GM18870 (cell line): ENCODE data around the gene KDM3B.

Experiments used
- ATAC-seq: cut with Tn5 transposase; IDR thresholded peaks from one replicate; pipeline ENCODE4 v1.9.1; 2021; ENCODE audit warnings: moderate library complexity; ENCODE audit not compliant: unreplicated experiment

Gene KDM3B

GRCh38 chr5:138349852-138350562, 2.5 kb upstream of the KDM3B start:
- no peak for ATAC-seq

- ATAC-seq, result no peak
These were observed 2.0 kb upstream of the KDM3B start for GRCh38 chr5:138350563-138350890.

- ATAC-seq, result no peak
These were observed 1.4 kb upstream of the KDM3B start for GRCh38 chr5:138351056-138351455.

- ATAC-seq, result no peak
These were observed 968 bp upstream of the KDM3B start for GRCh38 chr5:138351517-138351916.

- peak; percentile 30 for ATAC-seq
These were observed 456 bp downstream of the KDM3B start for GRCh38 chr5:138352722-138353559.

GRCh38 chr5:138353560-138354080, 1.1 kb downstream of the KDM3B start:
- no peak for ATAC-seq

- ATAC-seq, result no peak
These were observed 1.9 kb downstream of the KDM3B start for GRCh38 chr5:138354387-138354786.

- ATAC-seq, result peak; percentile 40
These were observed 2.5 kb downstream of the KDM3B start for GRCh38 chr5:138354926-138355378.

- no peak for ATAC-seq
These were observed 7.1 kb downstream of the KDM3B start for GRCh38 chr5:138359621-138360020.

GRCh38 chr5:138360941-138361452, 8.5 kb downstream of the KDM3B start:
- ATAC-seq, result no peak

- ATAC-seq, result no peak
These were observed 12.1 kb downstream of the KDM3B start for GRCh38 chr5:138364576-138364975.

- no peak for ATAC-seq
These were observed 14.3 kb downstream of the KDM3B start for GRCh38 chr5:138366632-138367382.

GRCh38 chr5:138369261-138369660, 16.8 kb downstream of the KDM3B start:
- no peak for ATAC-seq

- ATAC-seq, result no peak
These were observed 17.2 kb downstream of the KDM3B start for GRCh38 chr5:138369706-138370105.

GRCh38 chr5:138370537-138370936, 18.1 kb downstream of the KDM3B start:
- no peak for ATAC-seq

GRCh38 chr5:138371454-138371853, 19.0 kb downstream of the KDM3B start:
- ATAC-seq, result no peak

- ATAC-seq, result peak; percentile 77
These were observed 19.7 kb downstream of the KDM3B start for GRCh38 chr5:138372225-138372624.

GRCh38 chr5:138372653-138373052, 20.2 kb downstream of the KDM3B start:
- ATAC-seq, result no peak

- no peak for ATAC-seq
These were observed 29.9 kb downstream of the KDM3B start for GRCh38 chr5:138382347-138382746.

- no peak for ATAC-seq
These were observed 33.2 kb downstream of the KDM3B start for GRCh38 chr5:138385660-138386059.

GRCh38 chr5:138386290-138386689, 33.8 kb downstream of the KDM3B start:
- ATAC-seq, result no peak
